Uterus (tissue), 2 donors: ENCODE measurements around the gene ZFPM1.
"Not testable (repeated sequence)": the region's sequence is repeated elsewhere in the genome, so short reads cannot be mapped to it uniquely, and the experiment has no call there.

Experiments used
- CTCF ChIP-seq, 4 experiments: fragments of 200-600 bp in 2 of 4; fragments of 450-650 bp in 2 of 4; sonication (generic) in 2 of 4; IDR thresholded peaks; one replicate each; pipeline ENCODE4 v1.5.1; 2016 to 2019; ENCODE audit warnings: antibody characterized with exemption in 4 of 4, mild to moderate bottlenecking in 2 of 4, moderate library complexity in 1 of 4
- POLR2A ChIP-seq, 2 donors: fragments of 450-650 bp; IDR thresholded peaks; one replicate each; pipeline ENCODE4 v1.6.1; 2016; ENCODE audit warnings: antibody characterized with exemption in 2 of 2, mild to moderate bottlenecking in 1 of 2, moderate library complexity in 1 of 2

GRCh38 chr16:88517208-88517774, 64.2 kb downstream of the ZFPM1 start:
- TF ChIP-seq POLR2A, CTCF (IDR thresholded peaks at IDR 0.05): not testable (repeated sequence)
